SK-N-MC (cell line): ENCODE data around the gene SNX9.

ENCODE experiments used
- EZH2 ChIP-seq: fragments of 200-600 bp; sonication (generic); IDR thresholded peaks from one replicate; pipeline ENCODE4 v1.6.1; 2017; ENCODE audit warnings: antibody characterized with exemption
- POLR2AphosphoS5 ChIP-seq: IDR thresholded peaks from 2 replicates; pipeline ENCODE4 v1.6.1; 2012; ENCODE audit warnings: mild to moderate bottlenecking, low read depth, low read length, borderline replicate concordance

- TF ChIP-seq EZH2 (no peak), POLR2AphosphoS5 (no peak)
These were observed 106.8 kb downstream of the SNX9 start for GRCh38 chr6:157929765-157930319.
